GM21526 (cell line): Measurements from ENCODE around the gene NOL12.
"Not testable (repeated sequence)": the region's sequence is repeated elsewhere in the genome, so short reads cannot be mapped to it uniquely, and the experiment has no call there.

ENCODE experiments used
- ATAC-seq: cut with Tn5 transposase; IDR thresholded peaks from one replicate; pipeline ENCODE4 v1.9.1; 2021; ENCODE audit warnings: moderate library complexity; ENCODE audit not compliant: unreplicated experiment, low FRiP score

NOL12 gene

DNA sequence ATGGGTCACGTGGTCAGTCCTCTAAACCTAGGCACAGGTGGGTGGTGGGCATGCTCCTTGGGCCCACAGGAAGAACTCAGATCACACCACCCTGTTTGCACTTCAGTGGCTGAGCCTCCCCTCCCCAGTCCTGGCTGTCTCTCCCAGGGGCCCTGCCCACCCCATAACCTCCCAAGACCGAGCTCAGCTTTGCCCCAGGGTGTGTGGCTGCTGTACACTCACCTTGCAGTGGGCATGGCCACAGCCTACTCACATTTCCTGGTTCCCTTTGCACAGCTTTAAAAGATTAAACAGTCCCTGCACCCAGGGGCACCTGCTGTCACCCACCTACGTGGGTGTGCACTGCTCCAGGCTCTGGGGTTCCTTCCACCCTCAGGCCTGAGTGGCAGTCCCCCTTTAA, 24.5 kb downstream of the NOL12 start:
- no peak for ATAC-seq

DNA sequence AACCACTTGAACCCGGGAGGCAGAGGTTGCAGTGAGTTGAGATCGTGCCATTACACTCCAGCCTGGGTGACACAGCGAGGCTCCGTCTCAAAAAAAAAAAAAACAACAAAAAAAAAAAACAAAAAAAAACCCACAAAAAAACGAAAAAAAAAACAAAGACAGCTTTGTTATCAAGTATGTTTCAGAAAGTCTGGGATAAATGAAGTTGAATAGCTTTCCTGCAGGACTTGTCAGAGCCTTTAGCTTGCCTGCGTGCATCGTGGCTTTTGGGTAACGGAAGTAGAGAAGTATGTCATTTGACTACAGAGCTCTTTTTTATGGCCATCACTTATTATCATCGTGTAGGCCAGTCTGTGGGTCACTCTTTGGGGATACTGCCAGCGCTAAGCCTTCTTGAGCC, 25.3 kb downstream of the NOL12 start:
- ATAC-seq, result no peak

DNA sequence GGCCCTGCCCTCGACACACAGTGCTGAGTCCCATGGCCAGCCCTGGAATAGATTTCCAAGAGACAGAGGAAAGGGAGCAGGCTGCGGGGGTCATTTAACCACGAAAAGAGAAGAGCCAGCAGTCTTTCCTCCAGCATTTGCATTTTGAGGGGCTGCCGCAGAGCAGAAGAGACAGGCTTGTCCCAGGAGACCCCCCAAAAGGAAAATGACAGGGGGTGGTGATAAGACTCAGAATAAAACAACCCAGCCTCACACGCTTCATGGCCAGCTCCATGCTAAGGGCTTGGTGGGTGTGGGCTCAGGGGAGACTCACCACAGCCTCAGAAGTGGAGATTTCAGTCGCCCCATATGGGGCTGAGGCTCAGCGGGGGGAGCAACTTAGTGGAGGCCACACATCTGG, 27.6 kb downstream of the NOL12 start:
- ATAC-seq, result no peak

DNA sequence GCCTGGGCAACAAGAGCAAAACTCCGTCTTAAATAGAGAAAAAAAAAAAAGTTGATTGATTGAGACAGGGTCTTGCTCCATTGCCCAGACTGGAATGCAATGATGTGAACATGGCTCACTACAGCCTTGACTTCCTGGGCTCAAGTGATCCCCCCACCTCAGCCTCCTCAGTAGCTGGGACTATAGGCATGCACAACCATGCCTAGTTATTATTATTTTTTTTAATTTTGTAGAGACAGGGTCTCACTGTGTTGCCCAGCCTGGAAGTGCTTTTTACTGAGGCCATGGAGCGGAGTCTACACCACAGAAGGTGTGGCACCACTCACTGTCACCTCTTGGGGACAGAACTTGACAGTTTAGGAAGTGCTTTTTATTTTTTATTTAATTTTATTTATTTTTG, 28.5 kb downstream of the NOL12 start:
- no peak for ATAC-seq

DNA sequence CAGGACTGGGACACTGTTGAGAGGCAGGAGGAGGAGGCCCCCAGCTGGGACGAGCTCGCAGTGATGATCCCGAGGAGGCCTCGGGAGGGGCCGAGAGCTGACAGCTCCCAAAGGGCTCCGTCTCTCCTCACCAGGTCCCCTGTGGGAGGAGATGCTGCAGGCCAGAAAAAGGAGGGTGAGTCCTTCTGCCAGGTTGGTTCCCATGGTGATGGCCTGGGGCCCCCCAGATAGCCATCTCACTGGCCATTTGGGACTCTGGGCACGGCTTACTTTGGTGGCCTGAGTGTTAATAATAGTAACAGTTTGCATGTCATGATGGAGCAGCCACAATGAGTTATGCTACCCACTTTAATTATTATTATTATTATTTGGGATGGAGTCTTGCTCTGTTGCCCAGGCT, 29.6 kb downstream of the NOL12 start:
- no peak for ATAC-seq

DNA sequence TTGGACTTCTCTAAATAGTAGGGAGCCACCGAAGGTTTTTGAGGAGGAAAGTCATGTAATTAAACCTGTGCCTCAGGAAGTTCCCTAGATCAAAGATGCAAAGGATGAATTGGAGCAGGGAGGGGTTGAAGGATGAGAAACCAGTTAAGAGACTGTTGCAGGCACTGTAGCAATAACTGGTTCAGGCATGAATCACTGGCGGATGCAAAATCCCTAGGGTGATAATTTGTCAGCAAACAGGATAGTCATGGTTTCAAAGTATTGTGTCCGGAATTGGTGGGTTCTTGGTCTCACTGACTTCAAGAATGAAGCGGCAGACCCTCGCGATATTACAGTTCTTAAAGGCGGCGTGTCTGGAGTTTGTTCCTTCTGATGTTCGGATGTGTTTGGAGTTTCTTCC, 30.6 kb downstream of the NOL12 start:
- no peak for ATAC-seq

DNA sequence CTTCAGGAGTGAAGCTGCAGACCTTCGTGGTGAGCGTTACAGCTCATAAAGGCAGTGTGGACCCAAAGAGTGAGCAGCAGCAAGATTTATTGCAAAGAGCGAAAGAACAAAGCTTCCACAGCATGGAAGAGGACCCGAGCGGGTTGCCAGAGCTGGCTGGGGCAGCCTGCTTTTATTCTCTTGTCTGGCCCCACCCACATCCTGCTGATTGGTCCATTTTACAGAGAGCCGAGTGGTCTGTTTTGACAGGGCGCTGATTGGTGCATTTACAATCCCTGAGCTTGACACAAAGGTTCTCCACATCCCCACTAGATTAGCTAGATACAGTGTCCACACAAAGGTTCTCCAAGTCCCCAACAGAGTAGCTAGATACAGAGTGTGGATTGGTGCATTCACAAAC, 31.1 kb downstream of the NOL12 start:
- not testable (repeated sequence) for ATAC-seq

DNA sequence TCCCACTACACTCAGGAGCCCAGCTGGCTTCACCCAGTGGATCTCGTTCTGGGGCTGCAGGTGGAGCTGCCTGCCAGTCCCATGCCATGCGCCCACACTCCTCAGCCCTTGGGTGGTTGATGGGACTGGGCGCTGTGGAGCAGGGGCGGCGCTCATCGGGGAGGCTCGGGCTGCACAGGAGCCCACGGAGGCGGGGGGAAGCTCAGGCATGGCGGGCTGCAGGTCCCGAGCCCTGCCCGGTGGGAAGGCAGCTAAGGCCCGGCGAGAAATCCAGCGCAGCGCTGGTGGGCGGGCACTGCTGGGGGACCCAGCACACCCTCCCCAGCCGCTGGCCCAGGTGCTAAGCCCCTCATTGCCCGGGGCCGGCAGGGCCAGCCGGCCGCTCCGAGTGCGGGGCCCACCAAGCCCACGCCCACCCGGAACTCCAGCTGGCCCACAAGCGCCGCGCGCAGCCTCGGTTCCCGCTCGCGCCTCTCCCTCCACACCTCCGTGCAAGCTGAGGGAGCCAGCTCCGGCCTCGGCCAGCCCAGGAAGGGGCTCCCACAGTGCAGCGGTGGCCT, 31.7 kb downstream of the NOL12 start:
- not testable (repeated sequence) for ATAC-seq

DNA sequence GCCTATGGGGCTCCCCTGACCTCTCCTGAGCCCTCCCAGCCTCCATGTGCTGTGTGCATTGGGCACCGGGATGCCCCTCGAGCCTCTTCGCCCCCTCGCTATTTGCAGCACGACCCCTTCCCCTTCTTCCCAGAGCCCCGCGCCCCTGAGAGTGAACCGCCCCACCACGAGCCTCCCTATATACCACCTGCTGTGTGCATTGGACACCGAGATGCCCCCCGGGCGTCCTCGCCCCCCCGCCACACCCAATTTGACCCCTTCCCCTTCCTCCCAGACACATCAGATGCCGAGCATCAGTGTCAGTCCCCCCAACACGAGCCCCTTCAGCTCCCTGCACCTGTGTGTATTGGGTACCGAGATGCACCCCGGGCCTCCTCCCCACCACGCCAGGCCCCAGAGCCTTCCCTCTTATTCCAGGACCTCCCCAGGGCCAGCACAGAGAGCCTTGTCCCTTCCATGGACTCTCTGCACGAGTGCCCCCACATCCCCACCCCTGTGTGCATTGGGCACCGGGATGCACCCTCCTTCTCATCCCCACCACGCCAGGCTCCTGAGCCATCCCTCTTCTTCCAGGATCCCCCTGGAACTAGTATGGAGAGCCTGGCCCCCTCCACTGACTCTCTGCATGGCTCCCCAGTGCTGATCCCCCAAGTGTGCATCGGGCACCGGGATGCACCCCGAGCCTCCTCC, 39.6 kb downstream of the NOL12 start:
- no peak for ATAC-seq

DNA sequence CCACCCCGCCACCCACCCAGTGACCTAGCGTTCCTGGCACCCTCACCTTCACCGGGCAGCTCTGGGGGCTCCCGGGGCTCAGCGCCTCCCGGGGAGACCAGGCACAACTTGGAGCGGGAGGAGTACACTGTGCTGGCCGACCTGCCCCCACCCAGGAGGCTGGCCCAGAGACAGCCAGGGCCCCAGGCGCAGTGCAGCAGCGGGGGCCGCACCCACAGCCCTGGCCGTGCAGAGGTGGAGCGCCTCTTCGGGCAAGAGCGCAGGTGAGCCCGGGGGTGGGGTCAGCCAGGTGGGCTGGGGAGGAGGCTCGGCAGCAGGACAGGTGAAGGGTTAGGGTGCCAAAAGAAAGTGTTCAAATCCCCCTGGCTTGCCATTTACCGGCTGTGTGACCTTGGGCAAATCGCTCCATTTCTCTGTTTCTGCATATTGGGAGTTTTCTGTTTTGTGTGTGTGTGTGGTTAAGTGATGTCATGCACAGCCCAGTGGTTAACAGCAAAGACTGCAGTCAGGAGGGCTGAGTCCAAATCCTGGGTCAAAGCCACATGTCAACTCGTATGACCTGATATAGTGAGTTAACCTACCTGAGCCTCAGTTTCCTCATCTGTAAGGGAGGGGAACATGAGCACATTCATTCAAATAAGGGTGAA, 40.2 kb downstream of the NOL12 start:
- no peak for ATAC-seq

DNA sequence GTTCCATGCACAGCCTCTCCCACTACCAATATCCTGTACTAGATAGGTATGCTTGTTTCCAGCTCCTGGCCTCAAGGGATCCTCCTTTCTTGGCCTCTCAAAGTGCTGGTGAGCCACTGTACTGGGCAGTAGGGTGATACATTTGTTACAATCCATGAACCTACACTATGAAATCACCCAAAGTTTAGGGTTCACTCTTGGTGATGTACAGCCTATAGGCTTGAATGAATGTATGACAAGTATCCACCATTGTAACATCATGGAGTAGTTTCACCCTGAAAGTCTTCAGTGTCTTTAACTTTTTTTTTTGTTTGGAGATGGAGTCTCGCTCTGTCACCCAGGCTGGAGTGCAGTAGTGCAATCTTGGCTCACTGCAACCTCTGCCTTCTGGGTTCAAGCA, 42.5 kb downstream of the NOL12 start:
- no peak for ATAC-seq

DNA sequence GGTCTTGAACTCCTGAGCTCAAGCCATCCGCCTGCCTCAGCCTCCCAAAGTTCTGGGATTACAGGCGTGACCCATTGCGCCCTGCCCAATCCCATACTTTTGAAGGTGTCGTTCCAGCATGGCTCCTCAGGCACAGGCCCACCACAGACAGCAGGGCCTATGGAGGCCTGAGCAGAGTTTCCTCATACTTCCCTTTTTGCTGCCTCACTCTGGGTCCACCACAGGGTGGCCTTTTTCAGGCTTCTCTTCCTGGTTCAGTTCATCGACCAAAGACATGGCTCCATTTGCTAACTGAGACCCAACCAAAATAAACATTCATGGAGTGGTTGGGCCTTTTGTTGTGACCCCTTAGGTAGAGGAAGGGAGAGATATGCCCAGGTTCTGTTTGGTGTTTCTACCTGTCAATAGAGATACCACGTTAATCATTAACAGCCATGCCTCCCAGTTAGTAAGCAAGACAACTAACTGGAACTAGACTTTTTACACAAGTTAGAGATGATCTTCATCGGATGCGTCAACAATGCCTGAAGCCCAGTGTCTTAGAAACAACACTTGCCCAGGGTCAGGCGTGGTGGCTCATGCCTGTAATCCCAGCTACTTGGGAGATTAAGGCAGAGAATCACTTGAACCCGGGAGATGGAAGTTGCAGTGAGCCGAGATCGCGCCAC, 45.8 kb downstream of the NOL12 start:
- ATAC-seq, result no peak

DNA sequence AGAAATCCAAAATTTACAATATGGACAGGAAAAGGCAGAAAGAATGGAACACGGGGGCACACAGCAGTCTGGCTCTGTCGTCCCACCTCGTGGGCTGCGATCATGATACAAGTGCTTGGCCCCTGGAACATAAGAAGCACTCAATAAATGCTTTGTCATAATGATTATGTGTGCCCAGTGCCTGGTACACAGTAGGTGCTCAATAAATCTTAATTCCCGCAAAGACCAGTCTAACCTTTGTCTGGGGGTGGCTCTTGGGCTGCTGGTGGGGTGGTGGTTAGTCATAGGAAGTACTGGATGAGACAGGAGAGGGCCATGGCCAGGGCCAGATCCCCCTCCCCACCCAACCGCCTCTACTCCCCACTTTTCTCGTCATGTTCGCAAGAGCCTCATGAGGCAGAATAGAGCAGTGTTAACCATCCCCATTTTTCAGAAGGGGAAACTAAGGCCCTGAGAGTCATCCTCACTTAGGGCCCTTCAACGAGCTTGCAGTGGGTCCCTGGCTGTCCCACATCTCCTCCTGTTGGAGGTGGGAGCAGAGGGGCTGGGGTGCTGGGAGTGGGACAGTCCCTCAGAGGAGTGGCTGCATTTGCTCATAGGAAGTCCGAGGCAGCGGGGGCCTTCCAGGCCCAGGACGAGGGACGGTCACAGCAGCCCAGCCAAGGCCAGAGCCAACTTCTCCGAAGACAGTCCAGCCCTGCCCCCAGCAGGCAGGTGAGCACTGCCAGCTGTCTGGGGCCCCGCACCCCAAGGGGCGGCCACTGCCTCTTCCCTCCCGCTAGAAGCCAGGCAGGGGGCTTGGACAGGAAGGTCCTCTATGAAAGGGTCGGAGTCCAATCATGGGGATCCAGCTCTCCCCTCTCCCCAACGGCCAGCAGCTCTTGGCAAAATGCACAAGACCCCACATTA, 46.8 kb downstream of the NOL12 start:
- ATAC-seq, result no peak

DNA sequence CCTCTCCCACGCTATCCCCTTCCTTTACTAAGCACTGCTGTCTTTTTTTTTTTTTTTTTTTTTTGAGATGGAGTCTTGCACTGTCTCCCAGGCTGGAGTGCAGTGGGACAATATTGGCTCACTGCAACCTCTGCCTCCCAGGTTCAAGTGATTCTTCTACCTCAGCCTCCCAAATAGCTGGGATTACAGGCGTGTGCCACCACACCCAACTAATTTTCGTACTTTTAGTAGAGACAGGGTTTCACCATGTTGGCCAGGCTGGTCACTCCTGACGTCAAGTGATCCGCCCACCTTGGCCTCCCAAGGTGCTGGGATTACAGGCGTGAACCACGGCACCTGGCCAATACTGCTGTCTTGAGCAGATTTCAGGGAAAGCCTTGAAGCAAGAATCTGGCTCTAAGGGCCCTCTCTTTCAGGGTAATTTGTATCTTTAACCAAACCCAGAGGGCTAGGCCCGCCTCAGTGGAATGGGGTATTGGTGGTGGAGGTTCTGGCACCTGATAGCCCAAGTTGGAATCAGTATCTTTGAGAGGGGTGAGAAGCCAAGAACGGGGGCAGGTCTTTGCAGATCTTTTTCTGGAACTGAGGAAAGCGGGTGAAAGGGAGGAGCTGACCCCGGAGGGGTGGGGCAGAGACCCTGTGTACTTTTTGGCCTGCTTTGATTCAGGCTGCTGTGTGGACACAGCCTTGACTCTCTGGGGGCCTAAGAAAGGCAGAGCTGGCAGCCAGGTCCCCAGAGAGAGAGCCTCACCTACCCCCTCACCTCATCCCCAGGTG, 47.7 kb downstream of the NOL12 start:
- ATAC-seq, result no peak

DNA sequence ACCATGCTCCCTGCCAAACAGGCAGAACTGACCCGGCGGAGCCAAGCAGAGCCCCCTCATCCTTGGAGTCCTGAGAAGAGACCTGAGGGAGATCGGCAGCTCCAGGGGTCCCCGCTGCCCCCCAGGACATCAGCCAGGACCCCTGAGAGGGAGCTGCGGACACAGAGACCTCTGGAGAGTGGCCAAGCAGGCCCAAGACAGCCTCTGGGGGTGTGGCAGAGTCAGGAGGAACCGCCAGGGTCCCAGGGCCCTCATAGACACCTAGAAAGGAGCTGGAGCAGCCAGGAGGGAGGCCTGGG, 48.2 kb downstream of the NOL12 start:
- no peak for ATAC-seq

DNA sequence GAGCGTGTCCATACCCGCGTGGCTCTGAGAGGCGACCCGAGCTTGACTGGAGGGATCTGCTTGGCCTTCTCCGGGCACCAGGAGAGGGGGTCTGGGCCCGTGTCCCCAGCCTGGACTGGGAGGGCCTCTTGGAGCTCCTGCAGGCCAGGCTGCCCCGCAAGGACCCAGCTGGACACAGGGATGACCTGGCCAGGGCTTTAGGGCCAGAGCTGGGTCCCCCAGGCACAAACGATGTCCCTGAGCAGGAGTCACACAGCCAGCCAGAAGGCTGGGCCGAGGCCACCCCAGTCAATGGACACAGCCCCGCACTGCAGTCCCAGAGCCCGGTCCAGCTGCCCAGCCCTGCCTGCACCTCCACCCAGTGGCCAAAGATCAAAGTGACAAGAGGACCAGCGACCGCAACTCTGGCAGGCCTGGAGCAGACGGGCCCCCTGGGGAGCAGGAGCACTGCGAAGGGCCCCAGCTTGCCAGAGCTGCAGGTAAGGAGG, 48.9 kb downstream of the NOL12 start:
- ATAC-seq, result no peak

DNA sequence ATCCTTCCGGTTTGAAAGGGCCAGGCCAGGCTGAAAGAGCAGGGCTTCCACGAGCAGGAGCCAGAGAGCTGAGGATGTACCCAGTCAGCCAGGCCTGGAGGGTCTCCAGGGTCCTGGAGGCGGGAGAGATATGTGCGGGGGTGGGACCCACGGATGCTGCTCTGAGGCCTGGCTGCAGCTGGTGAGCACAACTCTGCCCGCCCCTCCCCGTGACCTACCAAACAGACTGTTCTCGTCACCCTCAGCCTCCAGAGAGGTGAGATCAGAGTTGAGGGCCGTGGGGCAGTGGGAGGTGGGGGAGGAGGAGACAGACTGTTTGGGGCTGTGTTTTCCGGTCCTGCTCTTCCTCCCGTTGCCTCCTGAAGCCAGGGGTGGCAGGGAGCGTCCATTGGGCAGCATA, 52.9 kb downstream of the NOL12 start:
- ATAC-seq, result no peak

DNA sequence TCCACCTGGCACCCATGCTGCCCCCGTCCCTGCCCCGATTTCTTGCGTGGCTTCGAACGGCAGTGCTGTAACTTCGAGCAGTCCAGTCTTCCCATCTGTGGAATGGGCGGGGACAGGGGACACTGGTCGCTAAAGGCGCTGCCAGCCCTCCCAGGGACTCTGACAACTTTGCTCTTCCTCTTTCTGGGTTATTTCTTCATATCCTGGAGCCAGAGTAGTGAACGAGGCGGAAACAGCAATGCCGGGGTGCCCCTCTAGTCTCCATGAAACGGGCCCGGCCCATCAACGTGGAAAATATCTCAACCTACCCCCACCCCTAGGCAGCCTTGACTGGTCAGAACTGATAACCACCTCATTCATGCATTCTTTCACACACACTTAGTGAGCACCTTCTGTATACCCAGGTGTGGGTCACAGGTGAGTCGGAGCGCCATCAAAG, 53.5 kb downstream of the NOL12 start:
- ATAC-seq, result no peak

DNA sequence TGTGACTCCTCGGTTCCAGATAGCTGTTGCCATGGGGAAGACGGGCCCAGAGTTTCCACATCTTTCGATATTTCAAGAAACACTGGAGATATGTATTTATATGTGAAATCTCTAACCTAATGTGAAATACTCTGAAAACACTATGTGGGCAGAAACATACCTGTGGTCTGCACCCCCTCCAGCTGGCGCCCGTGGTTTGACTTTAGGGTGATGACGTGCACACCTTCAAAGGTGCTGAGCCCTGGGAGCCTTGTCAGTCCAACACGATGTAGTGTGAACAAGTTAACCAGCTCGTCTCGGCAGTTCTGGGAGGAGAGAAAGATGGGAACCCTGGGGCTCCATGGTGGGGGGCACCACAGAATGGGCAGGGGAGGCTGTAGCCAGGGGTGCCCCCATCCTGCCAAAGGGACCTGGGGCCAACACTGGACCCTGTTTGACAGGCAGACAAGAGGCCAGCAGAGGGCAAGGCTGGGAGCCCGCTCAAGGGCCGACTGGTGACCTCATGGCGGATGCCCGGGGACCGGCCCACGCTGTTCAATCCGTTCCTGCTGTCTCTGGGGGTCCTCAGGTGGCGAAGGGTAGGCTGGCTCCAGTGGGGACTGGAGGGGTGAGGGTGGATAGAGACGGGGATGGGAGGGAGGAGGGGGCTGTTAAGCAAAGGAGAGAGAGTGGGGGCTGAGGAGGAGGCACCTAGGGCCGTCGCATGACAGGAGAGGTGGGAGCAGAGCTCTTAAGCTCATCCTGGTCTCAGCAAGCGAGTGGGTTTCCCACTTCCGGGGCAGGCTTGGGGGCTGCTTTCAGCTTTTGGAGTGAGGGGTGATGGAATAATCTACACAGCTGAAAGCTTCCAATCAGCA, 54.5 kb downstream of the NOL12 start:
- ATAC-seq, result no peak
